ENCODE results near the gene APBA3.

DNA sequence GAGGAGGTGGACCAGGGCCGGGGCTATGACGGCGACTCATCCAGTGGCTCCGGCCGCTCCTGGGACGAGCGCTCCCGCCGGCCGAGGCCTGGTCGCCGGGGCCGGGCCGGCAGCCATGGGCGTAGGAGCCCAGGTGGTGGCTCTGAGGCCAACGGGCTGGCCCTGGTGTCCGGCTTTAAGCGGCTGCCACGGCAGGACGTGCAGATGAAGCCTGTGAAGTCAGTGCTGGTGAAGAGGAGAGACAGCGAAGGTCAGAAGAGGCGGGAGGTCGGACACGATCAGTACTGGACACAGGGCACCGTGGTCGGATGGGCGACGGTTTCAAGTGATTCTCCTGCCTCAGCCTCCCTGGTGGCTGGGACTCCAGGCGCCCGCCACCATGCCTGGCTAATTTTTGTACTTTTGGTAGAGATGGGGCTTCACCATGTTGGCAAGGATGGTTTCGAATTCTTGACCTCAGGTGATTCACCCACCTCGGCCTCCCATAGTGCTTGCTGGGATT lies 31.0 kb downstream of the APBA3 start:
- TF ChIP-seq, protein P1, sequence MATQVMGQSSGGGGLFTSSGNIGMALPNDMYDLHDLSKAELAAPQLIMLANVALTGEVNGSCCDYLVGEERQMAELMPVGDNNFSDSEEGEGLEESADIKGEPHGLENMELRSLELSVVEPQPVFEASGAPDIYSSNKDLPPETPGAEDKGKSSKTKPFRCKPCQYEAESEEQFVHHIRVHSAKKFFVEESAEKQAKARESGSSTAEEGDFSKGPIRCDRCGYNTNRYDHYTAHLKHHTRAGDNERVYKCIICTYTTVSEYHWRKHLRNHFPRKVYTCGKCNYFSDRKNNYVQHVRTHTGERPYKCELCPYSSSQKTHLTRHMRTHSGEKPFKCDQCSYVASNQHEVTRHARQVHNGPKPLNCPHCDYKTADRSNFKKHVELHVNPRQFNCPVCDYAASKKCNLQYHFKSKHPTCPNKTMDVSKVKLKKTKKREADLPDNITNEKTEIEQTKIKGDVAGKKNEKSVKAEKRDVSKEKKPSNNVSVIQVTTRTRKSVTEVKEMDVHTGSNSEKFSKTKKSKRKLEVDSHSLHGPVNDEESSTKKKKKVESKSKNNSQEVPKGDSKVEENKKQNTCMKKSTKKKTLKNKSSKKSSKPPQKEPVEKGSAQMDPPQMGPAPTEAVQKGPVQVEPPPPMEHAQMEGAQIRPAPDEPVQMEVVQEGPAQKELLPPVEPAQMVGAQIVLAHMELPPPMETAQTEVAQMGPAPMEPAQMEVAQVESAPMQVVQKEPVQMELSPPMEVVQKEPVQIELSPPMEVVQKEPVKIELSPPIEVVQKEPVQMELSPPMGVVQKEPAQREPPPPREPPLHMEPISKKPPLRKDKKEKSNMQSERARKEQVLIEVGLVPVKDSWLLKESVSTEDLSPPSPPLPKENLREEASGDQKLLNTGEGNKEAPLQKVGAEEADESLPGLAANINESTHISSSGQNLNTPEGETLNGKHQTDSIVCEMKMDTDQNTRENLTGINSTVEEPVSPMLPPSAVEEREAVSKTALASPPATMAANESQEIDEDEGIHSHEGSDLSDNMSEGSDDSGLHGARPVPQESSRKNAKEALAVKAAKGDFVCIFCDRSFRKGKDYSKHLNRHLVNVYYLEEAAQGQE (IDR thresholded peaks at IDR 0.05; ENCODE audit: insufficient read depth in 1 of 2, low read depth in 2 of 2, low read length in 1 of 2) = no peak
- TF ChIP-seq CTCF (IDR thresholded peaks at IDR 0.05) (no peak), POLR2AphosphoS5 (IDR thresholded peaks at IDR 0.05; ENCODE audit: low read depth, low read length) (no peak)

All from Panc1 (cell line).